ENCODE results near the gene PLK2. TPM values are rescaled to one million over a fixed set of nuclear protein-coding genes. Genes with fewer than 3 reads are reported as not detected.

PLK2 gene
- total RNA-seq, 1 experiment from 2014 or later: 252 TPM

DNA sequence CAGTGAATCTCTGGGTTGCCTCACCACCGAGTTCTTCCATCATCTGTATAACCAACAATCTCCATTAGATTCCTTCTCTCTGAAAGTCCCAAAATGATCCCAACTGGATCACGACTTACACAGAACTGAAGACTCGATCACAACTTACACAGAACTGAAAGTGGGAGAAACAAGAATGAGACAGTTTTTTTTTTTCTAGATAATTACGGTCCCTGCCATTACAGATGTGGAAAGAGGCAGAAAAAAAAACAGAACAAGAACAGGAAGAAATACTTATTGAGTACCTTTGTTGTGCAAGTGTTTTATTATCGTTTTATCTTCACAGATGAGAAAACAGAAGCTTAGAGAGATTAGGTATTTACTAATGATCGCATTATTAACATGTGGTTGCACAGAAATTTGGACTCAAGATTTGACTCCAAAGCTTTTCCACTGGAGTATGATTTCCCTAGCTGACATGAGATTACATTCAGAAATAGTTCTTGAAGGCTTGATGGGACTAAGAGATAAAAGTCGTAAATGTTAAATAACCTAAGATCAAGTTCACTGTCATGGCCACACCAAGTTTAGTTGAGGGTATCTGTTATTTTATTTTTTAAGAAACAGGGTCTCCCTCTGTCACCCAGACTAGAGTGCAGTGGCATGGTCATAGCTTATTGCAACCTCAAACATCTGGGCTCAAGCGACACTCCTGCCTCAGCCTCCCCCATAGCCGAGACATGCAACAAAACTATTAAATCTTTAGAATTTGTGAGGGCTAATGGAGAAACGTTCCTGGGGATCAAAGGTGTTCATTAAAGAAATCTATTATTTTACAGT is 8.9 kb downstream of the PLK2 start:
- peak; percentile 38 for DNase-seq (ENCODE audit: low read depth)

DNA sequence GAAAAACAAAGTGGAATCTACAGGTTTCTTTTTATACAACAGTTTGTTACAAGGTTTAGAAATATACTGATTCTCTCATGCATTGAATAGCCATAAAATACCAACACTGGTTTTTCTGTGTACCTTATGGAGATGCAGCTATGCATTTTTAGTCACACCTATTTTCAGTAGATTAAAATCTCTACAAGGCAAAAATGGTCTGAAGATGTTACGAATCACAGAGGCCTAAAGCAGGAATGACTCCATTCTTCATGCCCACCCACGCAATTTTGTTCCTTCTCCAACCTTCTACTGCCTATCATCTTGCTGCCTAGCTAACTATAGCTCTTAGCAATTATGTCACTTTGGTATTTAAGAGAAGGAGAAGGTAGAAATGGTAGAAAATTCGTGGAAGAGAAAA is 9.9 kb downstream of the PLK2 start:
- DNase-seq (ENCODE audit: low read depth): no peak

DNA sequence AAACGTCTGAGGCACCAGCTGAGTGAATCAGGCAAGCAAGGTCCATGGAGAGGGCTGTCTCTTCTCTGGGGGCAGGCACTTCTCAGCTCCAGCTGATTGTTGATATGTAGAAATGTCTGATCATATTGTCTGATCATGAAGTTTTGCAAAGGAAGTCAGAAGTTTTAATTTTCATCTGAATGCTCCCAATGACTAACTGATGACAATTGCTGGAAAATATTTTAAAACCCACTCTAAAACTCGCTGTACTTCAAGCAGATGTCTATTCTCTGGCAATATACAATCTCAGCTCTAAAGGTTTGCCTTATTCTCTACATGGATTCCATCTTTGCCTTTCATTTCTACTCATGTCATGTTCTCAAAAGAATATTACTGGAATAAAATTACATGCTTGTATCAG is 12.7 kb downstream of the PLK2 start:
- DNase-seq (ENCODE audit: low read depth): no peak

DNA sequence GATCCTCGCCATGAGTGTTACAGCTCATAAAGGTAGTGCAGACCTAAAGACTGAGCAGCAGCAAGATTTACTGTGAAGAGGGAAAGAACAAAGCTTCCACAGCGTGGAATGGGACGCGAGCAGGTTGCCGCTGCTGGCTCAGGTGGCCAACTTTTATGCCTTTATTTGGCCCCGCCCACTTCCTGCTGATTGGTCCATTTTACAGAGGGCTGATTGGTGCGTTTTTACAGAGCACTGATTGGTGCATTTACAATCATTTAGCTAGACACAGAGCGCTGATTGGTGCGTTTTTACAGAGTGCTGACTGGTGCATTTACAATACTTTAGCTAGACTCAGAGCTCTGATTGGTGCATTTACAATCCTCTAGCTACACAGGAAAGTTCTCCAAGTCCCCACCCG is 13.9 kb downstream of the PLK2 start:
- no peak for DNase-seq (ENCODE audit: low read depth)

DNA sequence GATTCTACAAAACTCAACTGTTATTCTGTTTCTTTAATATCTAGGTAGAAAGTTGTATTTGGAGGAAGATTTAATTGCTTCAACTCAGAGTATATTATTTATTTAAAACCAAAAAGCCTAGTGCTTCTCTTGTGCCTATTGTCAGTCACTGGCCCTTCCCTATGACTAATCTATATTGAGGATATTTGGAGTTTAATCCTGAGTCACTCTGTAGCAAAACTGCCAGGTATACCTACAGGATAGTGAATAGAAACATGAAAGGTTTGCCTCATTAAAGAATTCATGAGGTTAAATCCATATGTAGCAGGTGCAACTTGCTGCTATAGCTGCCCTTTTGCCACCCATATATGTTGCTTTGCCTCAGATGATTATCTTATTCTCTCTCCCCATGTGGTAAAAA is 15.1 kb downstream of the PLK2 start:
- DNase-seq (ENCODE audit: low read depth): no peak

DNA sequence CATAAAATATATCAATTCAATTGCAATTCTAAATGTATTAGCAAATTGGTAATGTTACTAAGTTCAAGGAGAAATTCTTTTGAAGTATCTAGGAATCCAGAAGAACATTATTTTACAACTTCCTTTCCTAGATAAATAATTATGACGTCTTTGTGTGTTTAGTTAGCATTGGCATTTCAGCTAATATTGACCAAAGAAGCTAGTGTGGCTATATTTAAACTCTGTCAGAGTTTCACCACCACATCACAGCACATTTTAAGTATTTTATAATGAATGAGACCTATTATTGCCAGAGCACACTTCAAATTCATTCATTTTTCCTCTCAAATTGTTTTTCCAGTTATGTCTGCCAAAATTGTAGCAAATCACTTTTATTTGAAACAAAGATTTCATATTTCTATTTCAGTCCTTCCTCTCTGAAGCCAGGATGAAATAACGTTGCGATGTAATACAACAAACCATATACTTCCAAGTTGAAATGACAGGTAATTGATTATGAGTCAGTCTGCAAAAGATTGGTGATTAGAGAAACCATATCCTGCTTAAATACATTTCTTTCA is 18.9 kb downstream of the PLK2 start:
- DNase-seq (ENCODE audit: low read depth): no peak

DNA sequence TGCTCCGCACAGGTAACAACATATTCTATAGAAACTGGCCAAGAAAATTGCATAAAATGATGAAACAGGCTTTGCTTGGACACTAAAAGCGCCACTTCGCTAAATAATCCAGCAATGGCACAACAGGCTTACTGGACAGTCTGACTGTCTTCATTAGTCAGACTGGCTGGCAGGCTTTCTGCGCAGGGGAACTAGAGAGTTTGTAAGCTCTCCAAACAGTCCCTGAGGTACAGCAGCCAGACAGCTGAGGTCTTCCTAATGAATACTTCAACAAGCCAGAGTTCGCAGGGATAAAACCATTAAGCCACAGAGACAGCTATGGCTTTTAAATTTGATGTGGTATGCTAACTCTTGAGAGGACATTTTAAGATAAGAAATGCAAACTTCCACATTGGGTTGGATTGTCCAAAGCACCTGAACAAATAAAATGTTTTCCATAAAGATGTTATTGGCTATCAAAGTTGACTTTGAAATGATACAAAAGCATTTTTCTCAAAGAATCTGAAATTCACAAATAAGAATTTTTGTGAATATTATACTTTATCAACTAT is 20.7 kb downstream of the PLK2 start:
- no peak for DNase-seq (ENCODE audit: low read depth)

DNA sequence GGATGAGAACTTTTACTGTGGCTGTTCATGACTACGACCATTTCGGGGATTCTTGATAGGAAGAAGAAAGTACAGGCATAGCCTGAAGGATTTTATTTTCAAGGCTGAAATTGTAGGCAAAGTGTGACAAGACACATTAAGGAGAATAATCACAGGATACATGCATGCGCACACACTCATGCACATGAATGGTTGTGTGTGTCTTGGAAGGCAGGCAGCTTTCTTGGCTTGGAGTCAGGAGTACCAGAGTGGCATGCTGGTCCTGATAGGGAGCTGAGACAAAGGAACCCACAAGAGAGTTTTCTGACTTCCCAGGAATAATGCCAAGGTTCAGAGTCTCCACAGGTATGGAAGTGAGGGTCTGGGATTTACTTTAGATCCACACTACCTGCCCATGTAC is 22.2 kb downstream of the PLK2 start:
- DNase-seq (ENCODE audit: low read depth): no peak

DNA sequence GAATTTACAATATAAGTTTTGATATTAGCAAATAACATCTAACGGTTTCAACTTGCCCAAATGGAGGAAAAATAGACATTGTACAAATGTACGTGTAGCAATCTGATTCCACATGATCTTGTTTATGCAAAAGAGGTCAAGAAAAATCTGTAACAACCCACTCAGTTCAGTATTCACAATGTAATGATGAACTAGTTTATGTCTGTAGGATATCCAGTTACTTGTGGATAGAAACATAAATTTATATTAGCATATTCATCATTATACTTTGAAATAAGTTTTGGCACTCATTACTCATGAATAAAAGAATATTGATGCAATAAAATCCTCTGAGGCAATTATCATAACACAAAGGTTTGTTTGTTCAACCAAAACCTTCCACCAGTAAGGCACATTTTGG is 28.1 kb downstream of the PLK2 start:
- DNase-seq (ENCODE audit: low read depth): no peak

DNA sequence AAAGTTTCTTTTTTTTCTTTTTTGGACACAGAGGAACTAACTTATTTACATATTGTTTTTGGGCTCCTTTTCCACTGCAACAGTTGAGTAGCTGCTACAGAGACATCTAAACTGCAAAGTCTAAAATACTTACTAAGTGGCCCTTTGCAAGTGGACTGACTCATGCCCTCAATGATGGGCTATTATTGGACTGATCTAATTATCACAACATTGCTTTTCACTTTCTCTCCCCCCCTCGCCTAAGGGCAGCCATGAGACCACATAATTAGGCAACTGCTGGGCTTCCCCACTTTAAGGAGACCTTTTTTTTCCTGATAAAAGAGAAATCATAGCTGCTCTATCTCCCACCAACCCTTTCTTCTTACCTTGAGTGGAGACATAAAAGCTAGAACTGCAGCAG is 47.0 kb downstream of the PLK2 start:
- no peak for DNase-seq (ENCODE audit: low read depth)

DNA sequence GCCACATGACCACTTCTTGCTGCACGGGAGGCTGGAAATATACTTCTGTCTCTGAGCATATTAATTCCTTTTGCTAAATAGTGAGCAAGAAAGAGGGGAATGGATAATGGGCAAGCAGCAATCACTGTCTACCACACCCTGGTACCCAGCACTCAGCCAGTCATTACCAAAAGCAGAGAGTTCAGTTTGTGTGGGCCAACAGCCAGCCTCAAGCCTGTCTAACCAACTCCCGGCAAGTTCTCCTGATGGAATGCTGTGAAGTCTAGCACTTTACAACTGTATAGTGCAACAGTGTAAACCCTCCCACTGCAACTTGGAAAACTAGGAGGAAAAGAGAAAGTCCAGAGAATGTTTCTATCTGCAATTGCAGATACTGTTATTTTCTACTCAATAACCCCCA is 47.8 kb downstream of the PLK2 start:
- no peak for DNase-seq (ENCODE audit: low read depth)

DNA sequence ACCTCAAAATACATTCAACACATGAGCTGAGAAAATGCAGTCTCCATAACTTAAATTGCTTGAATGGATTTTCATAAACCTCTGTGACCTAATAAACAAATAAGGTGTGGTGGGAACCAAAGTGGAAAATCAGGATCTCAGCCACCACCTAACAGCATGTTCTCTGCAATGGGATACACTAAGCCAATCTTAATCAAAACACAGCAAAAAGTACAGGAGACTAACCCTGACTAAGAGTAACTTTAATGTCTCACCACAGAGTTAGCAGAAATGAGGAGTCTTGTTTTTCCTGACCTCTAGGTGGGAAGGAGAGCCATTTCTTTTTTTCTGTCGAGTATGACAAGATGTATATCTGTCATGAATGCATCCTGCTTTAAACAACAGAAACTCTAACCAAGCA is 48.5 kb downstream of the PLK2 start:
- DNase-seq (ENCODE audit: low read depth): no peak

DNA sequence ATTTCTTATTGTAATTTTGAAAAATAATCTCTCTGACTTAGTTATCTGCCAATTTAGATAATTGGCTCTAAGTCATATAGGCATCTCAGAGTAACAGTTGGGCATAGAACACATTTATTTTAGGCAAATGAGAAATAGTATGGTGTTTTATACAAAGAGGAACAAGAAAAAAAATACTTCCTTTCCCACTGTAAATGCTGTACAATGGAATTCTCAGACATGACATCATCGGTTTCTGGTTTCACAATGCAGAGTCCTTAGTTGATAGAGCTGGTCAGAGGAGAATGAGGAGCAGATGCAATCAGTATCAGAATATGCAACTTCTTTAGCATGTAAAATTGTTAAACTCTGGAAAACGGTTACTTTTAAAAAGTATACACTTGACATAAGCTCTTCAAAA is 49.4 kb downstream of the PLK2 start:
- DNase-seq (ENCODE audit: low read depth): peak; percentile 79

DNA sequence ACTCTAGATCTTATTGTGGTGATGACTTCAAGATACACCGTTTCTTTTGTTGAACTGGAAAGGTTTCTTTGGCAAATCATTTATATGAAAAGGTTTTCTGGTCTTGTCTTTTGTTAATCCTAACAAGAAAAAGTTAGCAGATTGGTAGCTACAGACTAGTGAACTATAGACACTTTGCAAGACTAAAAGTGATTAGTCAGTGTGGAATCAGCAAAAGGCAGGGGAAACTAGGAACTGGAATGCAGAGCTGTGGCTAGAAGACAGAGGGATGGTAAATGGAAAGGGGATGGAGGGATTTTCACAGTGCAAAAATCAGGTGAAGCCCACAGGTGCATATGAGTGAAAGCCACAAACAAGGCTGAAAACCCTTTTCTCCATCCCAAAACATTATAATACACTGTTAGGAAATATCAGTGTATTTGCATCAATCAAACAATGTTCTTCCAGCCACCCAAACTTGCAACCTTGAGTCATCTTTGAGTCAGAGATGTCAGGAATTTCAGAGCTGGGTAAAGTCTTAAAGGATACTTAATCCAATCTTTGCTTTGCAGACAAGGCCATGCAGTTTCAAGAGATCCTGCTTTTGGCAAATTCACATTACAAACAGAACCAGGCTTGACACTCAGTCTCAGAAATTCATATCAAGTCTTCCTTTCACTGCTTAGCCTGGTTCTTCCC is 52.7 kb downstream of the PLK2 start:
- DNase-seq (ENCODE audit: low read depth): peak; percentile 81

DNA sequence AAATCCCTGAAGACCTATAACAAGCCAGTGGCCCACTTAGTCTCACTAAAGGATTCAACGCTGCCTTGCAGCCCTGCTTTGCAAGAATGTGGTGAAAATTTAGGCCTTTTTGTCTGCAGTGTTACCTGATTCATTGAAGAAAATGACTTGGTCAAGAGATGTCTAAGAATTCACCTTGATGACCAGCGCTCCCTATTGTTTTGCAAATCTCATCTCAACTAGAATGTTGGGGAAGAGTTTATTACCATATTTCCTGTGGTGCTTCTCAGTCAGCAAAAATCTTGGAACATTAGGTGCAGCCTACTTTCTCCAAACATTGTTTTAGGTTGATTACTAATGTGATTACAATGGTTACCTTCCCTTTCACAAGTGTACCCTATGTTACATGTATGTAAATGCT is 53.5 kb downstream of the PLK2 start:
- DNase-seq (ENCODE audit: low read depth): no peak

DNA sequence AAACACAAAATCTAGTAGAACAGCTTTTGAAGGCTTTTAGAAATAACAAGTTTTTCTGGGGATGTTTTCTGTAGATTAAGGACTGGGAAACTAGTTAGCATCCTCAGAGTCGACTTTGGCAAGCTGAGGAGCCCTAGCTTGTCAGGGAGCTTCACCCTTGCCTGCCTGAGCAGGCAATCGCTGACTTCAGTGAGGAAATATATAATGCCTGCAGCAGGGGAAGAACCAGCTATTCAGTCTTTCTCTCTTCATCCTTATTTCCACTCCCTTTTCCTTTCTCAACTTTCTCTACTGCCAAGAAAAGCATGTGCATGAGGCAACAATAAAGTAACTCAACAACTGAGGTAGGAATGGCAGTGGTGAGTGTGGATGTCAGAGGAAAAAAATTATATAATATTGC is 54.7 kb downstream of the PLK2 start:
- DNase-seq (ENCODE audit: low read depth): no peak

DNA sequence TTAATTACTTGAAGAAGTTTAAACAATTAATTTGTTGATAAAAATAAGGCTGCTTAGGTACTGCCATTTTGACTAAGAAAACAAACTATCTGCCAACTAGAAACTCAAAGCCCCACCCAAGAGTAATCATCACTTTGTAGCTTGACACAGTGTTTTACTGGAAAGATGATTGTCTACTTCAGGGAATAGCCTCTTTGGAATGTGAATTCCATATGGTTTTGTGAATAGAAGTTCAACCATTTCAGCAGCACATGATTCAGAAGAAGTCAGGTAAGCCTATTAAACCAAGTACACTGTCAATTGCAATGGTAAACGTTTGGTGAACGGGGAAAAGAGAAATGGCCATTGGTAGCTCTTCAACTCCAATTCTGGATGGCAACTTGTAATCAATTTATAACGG is 55.2 kb downstream of the PLK2 start:
- no peak for DNase-seq (ENCODE audit: low read depth)

Other genes with a start within 250 kb of the PLK2 start
- not detected in 2 replicates for gene GAPT, start 31.3 kb upstream of the PLK2 start, total RNA-seq (2014; rRNA removed; shearing (Covaris generic))
- gene RAB3C, start 123.0 kb upstream of the PLK2 start, total RNA-seq (2014; rRNA removed; shearing (Covaris generic)): not detected in 2 replicates